SK-N-SH (cell line): ENCODE results near the gene CYFIP1. TPM values are rescaled to one million over a fixed set of nuclear protein-coding genes. Genes with fewer than 3 reads are reported as not detected.

Experiments used
- CHD2 ChIP-seq: fragments of 150-350 bp; IDR thresholded peaks from 2 replicates; pipeline ENCODE4 v1.6.1; 2018; ENCODE audit warnings: low read length; ENCODE audit not compliant: partially characterized antibody
- CTCF ChIP-seq: fragments of 200-600 bp; sonication (generic); IDR thresholded peaks from 2 replicates; pipeline ENCODE4 v1.6.1; 2017; ENCODE audit warnings: antibody characterized with exemption, mild to moderate bottlenecking, moderate library complexity
- ELF1 ChIP-seq: IDR thresholded peaks from 2 replicates; pipeline ENCODE4 v1.4.0; 2012
- EP300 ChIP-seq, 2 experiments: IDR thresholded peaks; 2 replicates each; pipeline versions ENCODE4 v1.4.0 to v1.6.1; 2012; ENCODE audit warnings: borderline replicate concordance in 1 of 2, low read depth in 1 of 2, low read length in 1 of 2
- EZH2phosphoT487 ChIP-seq: fragments of 200-600 bp; sonication (generic); IDR thresholded peaks from 2 replicates; pipeline ENCODE4 v1.6.1; 2017; ENCODE audit warnings: low read depth, mixed run types, mild to moderate bottlenecking, antibody characterized with exemption, moderate library complexity, borderline replicate concordance
- FOSL2 ChIP-seq: IDR thresholded peaks from 2 replicates; pipeline ENCODE4 v1.4.0; 2012; ENCODE audit warnings: low read depth, mild to moderate bottlenecking, moderate library complexity, borderline replicate concordance
- FOXJ3 ChIP-seq: sonication (generic); formaldehyde crosslinking; IDR thresholded peaks from 2 replicates; pipeline ENCODE4 v1.5.1; 2020; ENCODE audit warnings: mild to moderate bottlenecking, missing genetic modification reagents
- FOXM1 ChIP-seq: IDR thresholded peaks from 2 replicates; pipeline ENCODE4 v1.4.0; 2012; ENCODE audit warnings: low read depth, mild to moderate bottlenecking
- GABPA ChIP-seq: IDR thresholded peaks from 2 replicates; pipeline ENCODE4 v1.4.0; 2012; ENCODE audit warnings: low read depth, mild to moderate bottlenecking
- IRF3 ChIP-seq: fragments of 150-350 bp; IDR thresholded peaks from 2 replicates; pipeline ENCODE4 v1.6.1; 2016; ENCODE audit warnings: mild to moderate bottlenecking, low read depth, low read length
- MEF2A ChIP-seq: IDR thresholded peaks from 2 replicates; pipeline ENCODE4 v1.4.0; 2012; ENCODE audit warnings: low read depth, borderline replicate concordance
- MXI1 ChIP-seq: IDR thresholded peaks from 2 replicates; pipeline ENCODE4 v1.6.1; 2012; ENCODE audit warnings: mild to moderate bottlenecking, low read depth, low read length, improper control_type of control experiment
- NFIC ChIP-seq: IDR thresholded peaks from 2 replicates; pipeline ENCODE4 v1.4.0; 2012; ENCODE audit warnings: borderline replicate concordance
- NRF1 ChIP-seq: IDR thresholded peaks from 2 replicates; pipeline ENCODE4 v1.6.1; 2012; ENCODE audit warnings: low read depth, mild to moderate bottlenecking, low read length
- POLR2AphosphoS5 ChIP-seq: IDR thresholded peaks from 2 replicates; pipeline ENCODE4 v1.6.1; 2012; ENCODE audit warnings: low read depth, low read length
- RAD21 ChIP-seq: IDR thresholded peaks from 2 replicates; pipeline ENCODE4 v1.6.1; 2012; ENCODE audit warnings: mild to moderate bottlenecking, low read length
- REST ChIP-seq: IDR thresholded peaks from 2 replicates; pipeline ENCODE4 v1.6.1; 2012; ENCODE audit warnings: mild to moderate bottlenecking, low read depth, low read length, moderate library complexity
- RFX5 ChIP-seq: IDR thresholded peaks from 2 replicates; pipeline ENCODE4 v1.6.1; 2012; ENCODE audit warnings: mild to moderate bottlenecking, improper control_type of control experiment, low read length
- RXRA ChIP-seq: IDR thresholded peaks from 2 replicates; pipeline ENCODE4 v1.4.0; 2012; ENCODE audit warnings: low read depth, mild to moderate bottlenecking, borderline replicate concordance
- SIN3A ChIP-seq: IDR thresholded peaks from 2 replicates; pipeline ENCODE4 v1.6.1; 2012; ENCODE audit warnings: low read depth, mild to moderate bottlenecking, low read length, moderate library complexity, borderline replicate concordance
- TCF12 ChIP-seq: IDR thresholded peaks from 2 replicates; pipeline ENCODE4 v1.4.0; 2012
- TEAD4 ChIP-seq: IDR thresholded peaks from 2 replicates; pipeline ENCODE4 v1.4.0; 2012; ENCODE audit warnings: mild to moderate bottlenecking, borderline replicate concordance; ENCODE audit not compliant: insufficient read depth
- USF2 ChIP-seq: fragments of 150-350 bp; IDR thresholded peaks from 2 replicates; pipeline ENCODE4 v1.6.1; 2017; ENCODE audit warnings: antibody characterized with exemption, low read length, low read depth, borderline replicate concordance
- YY1 ChIP-seq: IDR thresholded peaks from 2 replicates; pipeline ENCODE4 v1.4.0; 2012; ENCODE audit warnings: low read depth, mild to moderate bottlenecking
- polyA plus RNA-seq, 3 experiments: library from polyadenylated mRNA; depleted of rRNA; stranded (reverse); fragments of >200 nt; gene quantifications; 2 replicates each; pipeline ENCODE4 v1.2.3, GENCODE V29; 2012

CYFIP1 gene
- polyA plus RNA-seq, 1 of the 3 experiments (the other 2 are of a cell fraction) = 53.4 TPM

GRCh38 chr15:22838292-22839042 lies 141.7 kb downstream of the CYFIP1 start, which contains the start of gene NIPA2 (continued):
- TF ChIP-seq FOXM1 = no peak
- peak; percentile 76 for TF ChIP-seq GABPA
- TF ChIP-seq POLR2AphosphoS5 = peak; percentile 80
- no peak for TF ChIP-seq RFX5
- TF ChIP-seq FOSL2 = no peak
- no peak for TF ChIP-seq EP300 (IDR thresholded peaks at IDR 0.05; ENCODE audit: borderline replicate concordance in 1 of 2, low read depth in 1 of 2, low read length in 1 of 2)
- no peak for TF ChIP-seq YY1
- TF ChIP-seq IRF3 = no peak
- TF ChIP-seq REST = no peak
- TF ChIP-seq RXRA = no peak
- no peak for TF ChIP-seq MEF2A
- peak; percentile 92 for TF ChIP-seq NRF1
- TF ChIP-seq FOXJ3 (CRISPR knock-in tag) = no peak
- no peak for TF ChIP-seq TEAD4
- peak; percentile 30; the same call in 1 of the 2 replicates for TF ChIP-seq TCF12
- TF ChIP-seq MXI1 = no peak; the same call in 1 of the 2 replicates
- peak; percentile 32 for TF ChIP-seq RAD21
- no peak; the same call in 1 of the 2 replicates for TF ChIP-seq SIN3A
- peak; percentile 20 for TF ChIP-seq CHD2
- peak; percentile 56 for TF ChIP-seq ELF1
- TF ChIP-seq USF2 = no peak
- no peak for TF ChIP-seq EZH2phosphoT487
- TF ChIP-seq NFIC = peak; percentile 4; the same call in 1 of the 2 replicates
- no peak for TF ChIP-seq CTCF
